Measurements from ENCODE around the gene BCAS1.

The BCAS1 gene

GRCh38 chr20:53995949-53996348, 74.4 kb downstream of the BCAS1 start:
- Histone ChIP-seq H3K27ac (ENCODE audit: extremely low read depth, low read depth, low read length) (no peak overlapping the region), H3K4me3 (ENCODE audit: low read depth, low read length) (no peak overlapping the region), H3K9me3 (ENCODE audit: control insufficient read depth, insufficient read depth, low read depth, low read length) (no peaks in the 10 kb centered on the region), H3K36me3 (ENCODE audit: control insufficient read depth in 2 of 2, insufficient read depth in 1 of 2, low read length in 2 of 2) (no peaks in the 10 kb centered on the region), H3K4me1 (ENCODE audit: control insufficient read depth, insufficient read depth, low read length) (no peaks in the 10 kb centered on the region)
- CTCF ChIA-PET = no interaction called here
- no peak for TF ChIP-seq REST (tag by site-specific recombination; IDR thresholded peaks at IDR 0.05)
- POLR2A ChIA-PET = no interaction called here

- CTCF ChIA-PET = interaction anchor here (0.6 kb wide), 2 partner anchors 446 to 868 kb away, joined by 3 to 5 read pairs; no protein-coding TSS in a partner anchor
- no peaks in the 10 kb centered on the region for H3K36me3 ChIP-seq (ENCODE audit: control insufficient read depth in 2 of 2, insufficient read depth in 1 of 2, low read length in 2 of 2)
- no peak overlapping the region for H3K27ac ChIP-seq (ENCODE audit: extremely low read depth, low read depth, low read length)
- POLR2A ChIA-PET = no interaction called here
- no peaks in the 10 kb centered on the region for H3K9me3 ChIP-seq (ENCODE audit: control insufficient read depth, insufficient read depth, low read depth, low read length)
- H3K4me3 ChIP-seq (ENCODE audit: low read depth, low read length) = no peak overlapping the region
- no peaks in the 10 kb centered on the region for H3K4me1 ChIP-seq (ENCODE audit: control insufficient read depth, insufficient read depth, low read length)
- TF ChIP-seq ZBTB8A (tag by site-specific recombination; IDR thresholded peaks at IDR 0.05) (no peak), ZNF221 (tag by site-specific recombination; IDR thresholded peaks at IDR 0.05; ENCODE audit: borderline replicate concordance) (no peak), ZNF24 (tag by site-specific recombination; IDR thresholded peaks at IDR 0.05) (no peak), ZNF10 (tag by site-specific recombination; IDR thresholded peaks at IDR 0.05) (no peak), TSHZ1 (tag by site-specific recombination; IDR thresholded peaks at IDR 0.05; ENCODE audit: borderline replicate concordance) (no peak), ZSCAN23 (tag by site-specific recombination; IDR thresholded peaks at IDR 0.05) (no peak), ZNF514 (tag by site-specific recombination; IDR thresholded peaks at IDR 0.05) (no peak), ZNF16 (tag by site-specific recombination; IDR thresholded peaks at IDR 0.05; ENCODE audit: low read depth) (no peak), TRIM28 (IDR thresholded peaks at IDR 0.05; ENCODE audit: borderline replicate concordance, low read length) (no peak), MEIS1 (CRISPR knock-in tag; IDR thresholded peaks at IDR 0.05; ENCODE audit: borderline replicate concordance) (no peak), ZSCAN30 (tag by site-specific recombination; IDR thresholded peaks at IDR 0.05) (no peak), ZNF521 (tag by site-specific recombination; IDR thresholded peaks at IDR 0.05) (no peak), ZNF776 (tag by site-specific recombination; IDR thresholded peaks at IDR 0.05; ENCODE audit: borderline replicate concordance) (no peak)
- TF ChIP-seq, protein P1, sequence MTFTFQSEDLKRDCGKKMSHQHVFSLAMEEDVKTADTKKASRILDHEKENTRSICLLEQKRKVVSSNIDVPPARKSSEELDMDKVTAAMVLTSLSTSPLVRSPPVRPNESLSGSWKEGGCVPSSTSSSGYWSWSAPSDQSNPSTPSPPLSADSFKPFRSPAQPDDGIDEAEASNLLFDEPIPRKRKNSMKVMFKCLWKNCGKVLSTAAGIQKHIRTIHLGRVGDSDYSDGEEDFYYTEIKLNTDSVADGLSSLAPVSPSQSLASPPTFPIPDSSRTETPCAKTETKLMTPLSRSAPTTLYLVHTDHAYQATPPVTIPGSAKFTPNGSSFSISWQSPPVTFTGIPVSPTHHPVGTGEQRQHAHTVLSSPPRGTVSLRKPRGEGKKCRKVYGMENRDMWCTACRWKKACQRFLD (tag by site-specific recombination; IDR thresholded peaks at IDR 0.05) = no peak
- TF ChIP-seq, protein P2, sequence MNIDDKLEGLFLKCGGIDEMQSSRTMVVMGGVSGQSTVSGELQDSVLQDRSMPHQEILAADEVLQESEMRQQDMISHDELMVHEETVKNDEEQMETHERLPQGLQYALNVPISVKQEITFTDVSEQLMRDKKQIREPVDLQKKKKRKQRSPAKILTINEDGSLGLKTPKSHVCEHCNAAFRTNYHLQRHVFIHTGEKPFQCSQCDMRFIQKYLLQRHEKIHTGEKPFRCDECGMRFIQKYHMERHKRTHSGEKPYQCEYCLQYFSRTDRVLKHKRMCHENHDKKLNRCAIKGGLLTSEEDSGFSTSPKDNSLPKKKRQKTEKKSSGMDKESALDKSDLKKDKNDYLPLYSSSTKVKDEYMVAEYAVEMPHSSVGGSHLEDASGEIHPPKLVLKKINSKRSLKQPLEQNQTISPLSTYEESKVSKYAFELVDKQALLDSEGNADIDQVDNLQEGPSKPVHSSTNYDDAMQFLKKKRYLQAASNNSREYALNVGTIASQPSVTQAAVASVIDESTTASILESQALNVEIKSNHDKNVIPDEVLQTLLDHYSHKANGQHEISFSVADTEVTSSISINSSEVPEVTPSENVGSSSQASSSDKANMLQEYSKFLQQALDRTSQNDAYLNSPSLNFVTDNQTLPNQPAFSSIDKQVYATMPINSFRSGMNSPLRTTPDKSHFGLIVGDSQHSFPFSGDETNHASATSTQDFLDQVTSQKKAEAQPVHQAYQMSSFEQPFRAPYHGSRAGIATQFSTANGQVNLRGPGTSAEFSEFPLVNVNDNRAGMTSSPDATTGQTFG (tag by site-specific recombination; IDR thresholded peaks at IDR 0.05; ENCODE audit: borderline replicate concordance) = no peak
- TF ChIP-seq, protein P3, sequence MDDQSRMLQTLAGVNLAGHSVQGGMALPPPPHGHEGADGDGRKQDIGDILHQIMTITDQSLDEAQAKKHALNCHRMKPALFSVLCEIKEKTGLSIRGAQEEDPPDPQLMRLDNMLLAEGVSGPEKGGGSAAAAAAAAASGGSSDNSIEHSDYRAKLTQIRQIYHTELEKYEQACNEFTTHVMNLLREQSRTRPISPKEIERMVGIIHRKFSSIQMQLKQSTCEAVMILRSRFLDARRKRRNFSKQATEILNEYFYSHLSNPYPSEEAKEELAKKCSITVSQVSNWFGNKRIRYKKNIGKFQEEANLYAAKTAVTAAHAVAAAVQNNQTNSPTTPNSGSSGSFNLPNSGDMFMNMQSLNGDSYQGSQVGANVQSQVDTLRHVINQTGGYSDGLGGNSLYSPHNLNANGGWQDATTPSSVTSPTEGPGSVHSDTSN (CRISPR knock-in tag; IDR thresholded peaks at IDR 0.05) = no peak
These were observed 76.3 kb downstream of the BCAS1 start for GRCh38 chr20:53994088-53994487.

All from HEK293 (cell line).